HAP-1 (cell line): Measurements from ENCODE around the gene LSS.
"Not testable (repeated sequence)": the region's sequence is repeated elsewhere in the genome, so short reads cannot be mapped to it uniquely, and the experiment has no call there.

Experiments
- DNase-seq, 2 experiments: peaks; one replicate each; pipeline ENCODE4 v3.0.0-alpha.2; 2016 to 2020; ENCODE audit warnings: low spot score in 2 of 2
- H3K27me3 ChIP-seq: fragments of 250-450 bp; sonication (Bioruptor Pico); 2 replicates; pipeline ENCODE4 v1.5.1; 2020; ENCODE audit warnings: low read depth, mild to moderate bottlenecking, moderate library complexity
- H3K36me3 ChIP-seq: fragments of 250-450 bp; sonication (Bioruptor Pico); replicated peaks from 2 replicates; pipeline ENCODE4 v1.5.1; 2020; ENCODE audit warnings: mild to moderate bottlenecking
- H3K4me1 ChIP-seq: fragments of 250-450 bp; sonication (Bioruptor Pico); 2 replicates; pipeline ENCODE4 v1.5.1; 2020; ENCODE audit warnings: mild to moderate bottlenecking
- H3K4me3 ChIP-seq: fragments of 250-450 bp; sonication (Bioruptor Pico); 2 replicates; pipeline ENCODE4 v1.5.1; 2020; ENCODE audit warnings: mild to moderate bottlenecking, moderate library complexity
- H3K9me3 ChIP-seq: fragments of 250-450 bp; sonication (Bioruptor Pico); 2 replicates; pipeline ENCODE4 v1.5.1; 2020; ENCODE audit warnings: mild to moderate bottlenecking, moderate library complexity
- in situ Hi-C: fragments of 300-500 bp; cut with MboI; formaldehyde crosslinking; loops from 3 replicates; pipeline ENCODE4 v1.14.3; 2020; ENCODE audit warnings: low sequenced_read_pairs, inconsistent platforms, mixed read lengths

LSS gene

DNA sequence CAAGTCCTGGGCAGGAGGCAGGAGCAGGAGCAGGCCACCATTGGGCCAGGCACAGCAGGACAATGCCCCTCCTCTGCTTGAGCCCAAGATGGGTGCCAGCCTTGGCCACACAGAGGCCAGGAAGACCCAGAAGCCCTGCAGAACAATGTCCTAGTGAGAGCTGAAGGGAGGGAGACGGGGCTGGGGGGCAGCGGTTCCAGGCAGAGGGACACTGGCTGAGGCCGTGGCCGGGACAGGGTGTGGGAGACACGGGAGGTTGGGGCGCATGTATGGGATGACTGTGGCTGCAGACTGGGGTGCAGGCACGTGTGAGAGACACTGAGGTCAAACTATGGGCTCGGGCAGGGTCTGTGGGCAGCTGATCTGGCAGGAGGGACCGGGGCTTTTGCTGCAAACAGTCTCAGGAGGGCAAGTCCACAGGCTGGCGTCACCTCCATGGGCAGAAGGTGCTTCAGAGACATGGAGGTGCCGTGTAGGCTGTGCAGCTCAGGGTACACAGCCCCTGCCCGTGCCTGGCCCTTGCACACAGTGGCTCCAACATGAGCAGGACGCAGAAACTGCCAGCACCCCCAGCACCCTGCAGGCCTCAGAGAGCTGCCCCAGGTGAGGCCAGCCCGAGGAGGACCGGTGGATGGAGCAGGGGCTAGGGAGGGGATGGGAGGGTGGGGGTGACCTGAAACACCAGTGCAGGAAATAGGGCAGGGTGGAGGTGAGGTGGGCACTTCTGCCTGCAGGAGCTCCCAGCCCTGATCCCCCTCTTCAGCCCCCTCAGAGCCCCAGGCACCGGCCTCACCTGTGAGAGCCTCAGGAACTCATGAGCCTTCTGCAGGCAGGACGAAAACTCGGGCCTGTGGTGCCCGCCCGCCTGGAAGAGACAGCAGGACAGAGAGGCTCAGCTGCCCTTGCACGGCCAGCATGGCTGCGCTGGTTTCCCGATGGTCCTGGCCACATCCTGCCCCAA, 19.5 kb downstream of the LSS start:
- H3K4me1 ChIP-seq, result no peaks in the 10 kb centered on the region
- no peak for DNase-seq
- no peaks in the 10 kb centered on the region for H3K27me3 ChIP-seq
- H3K36me3 ChIP-seq, result peaks cover 58% of the 10 kb centered on the region
- in situ Hi-C loops, result no loop called here
- no peaks in the 10 kb centered on the region for H3K9me3 ChIP-seq
- no peak overlapping the region for H3K4me3 ChIP-seq

DNA sequence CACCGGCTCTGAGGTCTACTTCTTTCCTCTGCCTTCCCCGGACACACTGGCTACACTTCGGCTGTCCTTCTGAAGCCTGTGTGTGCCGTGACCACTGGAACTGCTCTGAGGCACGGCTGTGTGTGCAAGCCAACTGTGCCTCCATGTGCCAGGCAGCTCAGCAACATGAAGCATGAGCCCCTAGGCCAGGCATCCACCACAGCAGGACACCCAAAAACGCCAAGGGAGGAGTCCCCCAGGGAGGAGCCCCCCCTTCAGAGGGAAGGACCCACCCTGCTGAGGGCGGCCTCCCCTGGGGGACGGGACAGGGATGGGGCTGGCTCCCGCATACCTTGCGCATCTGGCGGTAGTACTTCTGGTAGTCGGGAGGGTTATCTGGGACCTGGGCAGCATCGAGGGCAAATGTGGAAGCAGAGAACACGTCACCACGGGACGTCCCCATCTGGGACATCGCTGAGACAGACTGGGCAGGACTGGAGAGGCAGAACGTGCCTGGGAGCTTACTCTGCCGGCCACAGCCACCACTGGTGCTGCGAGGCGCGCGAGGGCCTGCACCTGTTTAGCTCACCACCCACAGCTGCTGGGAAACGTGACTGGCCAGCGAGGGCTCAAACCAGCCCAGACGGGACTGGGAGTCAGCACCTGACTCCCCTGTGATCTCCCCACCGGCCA, 20.5 kb downstream of the LSS start:
- Histone ChIP-seq H3K9me3 (no peaks in the 10 kb centered on the region), H3K27me3 (no peaks in the 10 kb centered on the region), H3K4me1 (no peaks in the 10 kb centered on the region), H3K36me3 (peaks cover 56% of the 10 kb centered on the region), H3K4me3 (no peak overlapping the region)
- in situ Hi-C loops, result no loop called here
- DNase-seq, result no peak

DNA sequence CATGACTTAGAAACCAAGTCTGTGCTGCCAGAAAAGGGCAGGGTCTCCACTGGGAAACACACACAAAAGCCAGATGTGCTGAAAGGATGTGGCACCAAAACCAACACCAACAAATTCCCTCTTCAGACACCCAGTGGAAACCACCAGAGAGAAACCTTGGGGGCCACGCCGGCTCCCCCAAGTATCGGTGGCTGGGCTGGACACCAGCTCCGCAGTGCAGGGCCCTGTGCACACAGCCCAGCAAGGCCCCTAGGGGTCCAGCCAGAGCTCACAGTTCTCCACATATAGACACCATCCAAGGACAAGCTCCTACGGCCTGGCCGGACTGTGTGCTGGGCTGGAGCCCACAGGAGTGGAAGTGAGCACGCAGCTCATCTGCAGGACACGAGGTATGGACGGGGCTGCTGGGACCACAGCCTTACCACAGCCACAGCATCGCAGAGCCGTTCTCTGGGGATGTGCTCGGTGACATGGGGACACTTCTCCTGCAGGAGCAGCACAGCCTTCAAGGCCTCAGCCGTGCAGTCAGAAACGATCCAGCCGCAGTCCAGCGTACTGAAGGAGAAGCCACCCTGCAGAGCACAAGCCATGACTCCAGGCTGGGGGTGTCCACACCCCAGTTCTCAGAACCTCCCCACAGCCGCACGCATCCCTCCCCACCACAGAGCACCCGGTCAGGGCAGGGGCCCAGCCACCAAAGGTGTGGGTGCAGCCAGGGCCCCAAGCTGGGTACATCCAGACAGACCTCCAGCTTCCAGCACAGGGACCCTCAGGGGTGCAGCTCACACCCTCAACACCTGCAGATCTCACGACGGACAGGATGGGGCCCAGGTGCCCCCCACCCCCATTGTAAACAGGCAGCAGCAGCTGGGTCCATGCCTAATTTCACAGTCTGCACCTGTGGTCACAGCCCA, 21.3 kb downstream of the LSS start:
- no peak for DNase-seq
- Histone ChIP-seq H3K36me3 (peaks cover 60% of the 10 kb centered on the region), H3K4me1 (no peaks in the 10 kb centered on the region), H3K4me3 (no peak overlapping the region), H3K27me3 (no peaks in the 10 kb centered on the region), H3K9me3 (no peaks in the 10 kb centered on the region)
- in situ Hi-C loops, result no loop called here

DNA sequence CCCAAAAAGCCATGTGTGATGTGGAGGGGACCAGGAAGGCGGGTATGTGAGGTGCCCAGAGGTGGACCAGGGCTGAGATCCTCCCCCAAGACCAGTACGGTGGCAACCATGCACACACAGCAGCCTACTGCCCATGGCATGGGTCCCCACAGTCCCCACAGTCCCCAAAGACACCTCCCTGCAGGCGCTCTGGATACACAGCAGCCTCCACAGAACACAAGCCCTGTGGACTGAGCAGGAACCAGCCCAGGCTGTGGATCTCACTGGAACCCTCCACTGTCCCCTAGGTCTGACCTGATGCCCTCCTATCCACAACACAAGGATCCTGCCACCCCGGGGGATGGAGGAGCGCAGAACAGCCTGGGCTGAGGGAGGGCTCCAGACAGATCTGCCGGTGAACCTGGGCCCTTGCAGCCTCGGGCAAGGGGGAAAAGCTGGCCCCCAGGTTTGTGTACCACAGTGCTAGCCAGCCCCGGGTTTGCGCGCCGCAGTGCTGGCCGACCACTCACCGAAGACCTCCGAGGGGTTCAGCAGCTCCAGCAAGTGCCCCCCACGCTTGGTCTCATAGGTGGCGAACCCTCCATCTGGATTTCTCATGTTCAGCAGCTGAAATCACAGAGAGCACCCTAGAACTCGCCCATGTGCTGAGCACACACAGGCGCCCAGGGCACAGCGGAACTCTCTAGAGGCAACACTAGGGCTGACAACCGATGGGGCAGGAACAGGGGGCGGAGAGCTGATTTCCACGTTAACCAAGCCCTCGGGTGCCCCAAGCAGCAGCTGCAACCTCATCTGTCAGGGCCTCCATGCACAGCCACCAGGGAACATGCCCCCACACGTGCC, 22.2 kb downstream of the LSS start:
- DNase-seq, result no peak
- peaks cover 60% of the 10 kb centered on the region for H3K36me3 ChIP-seq
- in situ Hi-C loops, result no loop called here
- no peaks in the 10 kb centered on the region for H3K9me3 ChIP-seq
- H3K4me3 ChIP-seq, result no peak overlapping the region
- no peaks in the 10 kb centered on the region for H3K4me1 ChIP-seq
- no peaks in the 10 kb centered on the region for H3K27me3 ChIP-seq

DNA sequence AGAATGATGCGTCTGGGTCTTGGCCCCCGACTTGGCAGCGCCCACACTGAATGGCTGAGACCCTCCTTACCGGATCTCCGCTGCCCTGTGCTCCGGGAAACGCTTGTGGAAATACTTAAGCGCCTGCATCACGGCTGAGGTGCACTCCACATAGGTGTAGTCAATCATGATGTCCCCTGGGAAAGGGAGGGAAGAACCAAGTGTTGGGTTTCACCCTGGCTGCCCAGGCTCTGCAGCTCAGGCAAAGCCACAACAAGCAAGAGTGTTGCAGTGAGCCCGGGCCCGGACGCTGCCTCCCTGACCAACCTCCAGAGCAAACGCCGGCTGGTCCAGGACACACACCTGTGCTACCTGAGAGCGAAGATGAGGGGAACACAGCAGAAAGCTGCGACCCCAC, 22.8 kb downstream of the LSS start:
- Histone ChIP-seq H3K27me3 (no peaks in the 10 kb centered on the region), H3K9me3 (no peaks in the 10 kb centered on the region), H3K4me1 (no peaks in the 10 kb centered on the region), H3K4me3 (no peak overlapping the region), H3K36me3 (peaks cover 58% of the 10 kb centered on the region)
- in situ Hi-C loops, result no loop called here
- no peak for DNase-seq

DNA sequence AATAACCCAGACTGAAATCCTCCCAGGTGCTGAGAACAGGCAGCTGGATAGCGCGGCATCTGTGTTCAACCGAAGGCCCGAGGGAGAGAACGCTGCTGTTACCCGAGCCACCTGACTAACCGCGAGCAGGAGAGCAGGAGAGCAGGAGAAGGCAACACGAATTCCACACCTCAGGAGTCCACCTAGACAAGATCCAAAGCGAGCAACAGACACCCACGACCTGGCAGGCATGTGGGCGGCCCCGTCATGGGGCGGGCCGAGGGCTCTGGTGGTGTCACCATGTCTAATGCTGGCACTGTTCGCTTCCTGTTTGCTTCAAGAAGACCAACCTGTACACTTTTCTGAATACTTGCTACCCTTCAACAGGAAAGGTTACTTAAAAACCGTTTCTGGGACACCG, 23.4 kb downstream of the LSS start:
- no peaks in the 10 kb centered on the region for H3K4me1 ChIP-seq
- DNase-seq, result no peak
- H3K36me3 ChIP-seq, result peaks cover 55% of the 10 kb centered on the region
- H3K9me3 ChIP-seq, result no peaks in the 10 kb centered on the region
- in situ Hi-C loops, result no loop called here
- H3K27me3 ChIP-seq, result no peaks in the 10 kb centered on the region
- H3K4me3 ChIP-seq, result no peak overlapping the region

DNA sequence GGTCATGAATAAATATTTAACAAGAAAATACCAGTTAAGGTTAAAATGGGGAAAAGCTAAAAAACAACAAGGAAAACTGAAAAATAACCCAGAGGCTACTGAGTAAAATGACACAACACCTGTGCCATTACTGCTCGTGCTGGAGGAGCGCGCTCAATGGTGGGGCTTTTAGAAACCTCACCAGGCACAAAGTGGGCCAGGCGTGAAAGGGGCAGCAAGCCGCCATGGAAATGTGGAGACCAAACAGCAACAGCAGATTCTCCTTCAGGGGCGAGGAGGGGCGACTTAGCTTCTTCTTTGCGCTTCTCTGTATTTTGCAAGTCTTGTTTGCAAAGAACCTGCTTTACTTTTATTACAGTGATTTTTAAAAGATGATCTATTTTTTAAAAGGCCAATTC, 25.4 kb downstream of the LSS start:
- DNase-seq, result no peak
- in situ Hi-C loops, result no loop called here
- Histone ChIP-seq H3K9me3 (no peaks in the 10 kb centered on the region), H3K4me1 (no peaks in the 10 kb centered on the region), H3K4me3 (no peak overlapping the region), H3K27me3 (no peaks in the 10 kb centered on the region), H3K36me3 (peaks cover 60% of the 10 kb centered on the region)

DNA sequence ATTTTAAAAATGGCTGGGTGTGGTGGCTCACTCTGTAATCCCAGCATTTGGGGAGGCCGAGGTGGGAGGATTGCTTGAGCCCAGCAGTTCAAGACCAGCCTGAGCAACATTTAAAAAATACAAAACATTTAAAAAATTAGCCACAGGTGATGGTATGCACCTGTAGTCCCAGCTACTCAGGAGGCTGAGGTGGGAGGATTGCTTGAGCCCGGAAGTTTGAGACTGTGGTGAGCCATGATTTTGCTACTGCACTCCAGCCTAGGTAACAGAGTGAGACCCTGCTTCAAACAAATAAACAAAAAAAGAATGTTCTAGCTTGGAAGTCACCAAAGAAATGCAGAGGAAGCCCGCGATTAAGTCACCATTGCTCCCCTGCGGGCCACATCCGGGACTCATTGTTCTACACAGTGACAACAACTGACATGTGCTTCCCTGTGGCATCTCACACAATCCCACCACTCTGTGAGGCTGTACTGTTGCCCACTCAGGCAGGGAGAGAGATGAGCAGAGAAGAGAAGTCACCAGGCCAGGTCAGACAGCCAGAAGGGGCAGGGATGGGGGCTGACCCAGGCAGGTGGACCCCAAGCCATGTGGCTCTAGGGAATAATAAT, 25.9 kb downstream of the LSS start:
- no peak overlapping the region for H3K4me3 ChIP-seq
- H3K4me1 ChIP-seq, result no peaks in the 10 kb centered on the region
- H3K9me3 ChIP-seq, result no peaks in the 10 kb centered on the region
- no peak for DNase-seq
- in situ Hi-C loops, result no loop called here
- H3K36me3 ChIP-seq, result peaks cover 54% of the 10 kb centered on the region
- H3K27me3 ChIP-seq, result no peaks in the 10 kb centered on the region

DNA sequence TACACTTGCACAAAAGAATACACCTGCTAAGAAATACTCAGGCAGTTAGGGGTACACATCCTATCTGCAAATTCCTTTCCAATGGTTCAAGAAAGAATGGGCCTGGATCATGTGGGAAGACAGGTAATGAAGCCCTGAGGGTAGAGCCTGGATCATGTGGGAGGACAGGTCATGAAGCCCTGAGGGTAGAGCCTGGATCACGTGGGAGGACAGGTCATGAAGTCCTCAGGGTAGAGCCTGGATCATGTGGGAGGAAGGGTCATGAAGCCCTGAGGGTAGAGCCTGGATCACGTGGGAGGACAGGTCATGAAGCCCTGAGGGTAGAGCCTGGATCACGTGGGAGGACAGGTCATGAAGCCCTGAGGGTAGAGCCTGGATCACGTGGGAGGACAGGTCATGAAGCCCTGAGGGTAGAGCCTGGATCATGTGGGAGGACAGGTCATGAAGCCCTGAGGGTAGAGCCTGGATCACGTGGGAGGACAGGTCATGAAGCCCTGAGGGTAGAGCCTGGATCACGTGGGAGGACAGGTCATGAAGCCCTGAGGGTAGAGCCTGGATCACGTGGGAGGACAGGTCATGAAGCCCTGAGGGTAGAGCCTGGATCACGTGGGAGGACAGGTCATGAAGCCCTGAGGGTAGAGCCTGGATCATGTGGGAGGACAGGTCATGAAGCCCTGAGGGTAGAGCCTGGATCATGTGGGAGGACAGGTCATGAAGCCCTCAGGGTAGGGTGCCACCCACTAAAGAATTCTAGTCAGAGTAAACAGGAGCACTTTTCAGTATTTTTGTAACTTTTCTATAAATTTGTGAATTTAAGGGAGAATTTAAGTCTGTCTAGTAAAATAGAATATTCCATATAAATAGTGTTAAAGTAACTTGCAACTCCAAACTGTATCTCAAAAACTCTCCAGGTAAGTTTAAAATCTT, 27.4 kb downstream of the LSS start:
- H3K4me3 ChIP-seq, H3K4me1 ChIP-seq, H3K9me3 ChIP-seq, in situ Hi-C loops, DNase-seq, H3K27me3 ChIP-seq: not testable (repeated sequence)
- H3K36me3 ChIP-seq, result peaks cover 53% of the 10 kb centered on the region

DNA sequence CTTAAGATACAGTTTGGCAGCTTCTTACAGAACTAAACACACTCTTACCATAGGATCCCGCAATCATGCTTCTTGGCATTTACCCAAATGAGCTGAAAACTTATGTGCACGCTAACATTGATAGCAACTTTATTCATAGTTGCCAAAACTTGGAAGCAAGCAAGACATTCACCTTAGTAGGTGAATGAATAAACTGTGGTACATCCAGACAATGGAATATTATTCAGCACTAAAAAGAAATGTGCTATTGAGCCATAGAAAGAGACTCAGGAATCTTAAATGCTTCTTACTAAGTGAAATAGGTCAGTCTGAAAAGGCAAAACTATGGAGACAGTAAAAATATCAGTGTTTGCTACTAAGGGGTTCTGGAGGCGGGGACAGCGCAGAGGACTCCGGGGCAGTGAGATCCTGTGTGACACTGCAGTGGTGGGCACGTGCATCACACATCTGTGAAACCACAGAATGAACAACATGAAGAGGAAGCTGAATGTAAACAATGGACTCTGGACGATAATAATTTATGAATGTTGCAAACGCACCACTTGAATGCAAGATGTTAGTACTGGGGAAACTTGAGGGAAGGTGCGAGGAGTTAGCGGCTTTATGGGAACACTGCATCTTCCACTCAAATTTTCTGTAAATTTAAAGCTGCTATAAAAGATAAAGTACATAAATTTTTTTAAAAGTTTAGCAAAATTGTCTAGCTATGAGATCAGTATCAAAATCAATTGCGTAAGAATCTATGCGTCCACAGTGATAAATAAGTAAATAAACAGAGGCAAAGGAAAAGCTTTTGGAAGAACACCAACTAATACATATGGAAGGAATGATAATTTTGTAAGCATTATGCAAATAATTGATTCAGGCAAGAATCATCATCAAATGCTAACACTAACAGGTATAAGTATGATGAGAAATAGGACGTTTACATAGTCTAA, 28.9 kb downstream of the LSS start:
- H3K36me3 ChIP-seq, result peaks cover 52% of the 10 kb centered on the region
- in situ Hi-C loops, result no loop called here
- H3K9me3 ChIP-seq, result no peaks in the 10 kb centered on the region
- no peaks in the 10 kb centered on the region for H3K4me1 ChIP-seq
- DNase-seq, result peak in 1 of 2 experiments; percentile 4
- no peak overlapping the region for H3K4me3 ChIP-seq
- no peaks in the 10 kb centered on the region for H3K27me3 ChIP-seq

DNA sequence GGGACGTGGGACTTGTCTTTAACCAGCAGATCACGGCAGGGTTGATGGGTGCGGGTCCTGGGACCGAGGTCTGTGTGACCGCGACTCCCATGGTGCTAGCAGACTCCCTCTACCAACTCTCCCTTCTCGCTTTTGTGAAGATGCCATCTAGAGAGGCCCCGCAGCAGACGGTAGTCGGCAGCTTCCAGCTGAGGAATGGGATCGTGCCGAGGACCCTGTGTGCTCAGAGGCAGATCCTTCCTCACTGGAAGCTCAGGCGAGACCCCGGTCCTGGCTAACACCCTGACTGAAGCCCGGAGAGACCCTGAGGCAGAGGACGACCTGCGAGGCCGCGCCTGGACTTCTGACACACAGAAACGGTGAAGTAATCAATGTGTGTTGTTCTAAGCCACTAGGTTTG, 31.8 kb downstream of the LSS start:
- in situ Hi-C loops, result no loop called here
- Histone ChIP-seq H3K4me3 (no peak overlapping the region), H3K4me1 (no peaks in the 10 kb centered on the region), H3K9me3 (no peaks in the 10 kb centered on the region), H3K27me3 (no peaks in the 10 kb centered on the region), H3K36me3 (peaks cover 47% of the 10 kb centered on the region)
- DNase-seq, result peak in 1 of 2 experiments; percentile 3
